GM21526 (cell line): ENCODE data around the gene TIAM1.

Experiments used
- ATAC-seq: cut with Tn5 transposase; IDR thresholded peaks from one replicate; pipeline ENCODE4 v1.9.1; 2021; ENCODE audit warnings: moderate library complexity; ENCODE audit not compliant: unreplicated experiment, low FRiP score

The TIAM1 gene

GRCh38 chr21:31356440-31356839 lies 12.4 kb upstream of the TIAM1 start:
- no peak for ATAC-seq

GRCh38 chr21:31354604-31355443 lies 10.8 kb upstream of the TIAM1 start:
- ATAC-seq: no peak

GRCh38 chr21:31354122-31354521 lies 10.1 kb upstream of the TIAM1 start:
- no peak for ATAC-seq

GRCh38 chr21:31352836-31353235 lies 8.8 kb upstream of the TIAM1 start:
- no peak for ATAC-seq

- ATAC-seq: no peak
These were observed 7.9 kb upstream of the TIAM1 start for GRCh38 chr21:31351960-31352359.

GRCh38 chr21:31351438-31351837 lies 7.4 kb upstream of the TIAM1 start:
- no peak for ATAC-seq

- no peak for ATAC-seq
These were observed 5.1 kb upstream of the TIAM1 start for GRCh38 chr21:31349208-31349607.

GRCh38 chr21:31348188-31348587 lies 4.1 kb upstream of the TIAM1 start:
- ATAC-seq: no peak

GRCh38 chr21:31347435-31348032 lies 3.5 kb upstream of the TIAM1 start:
- no peak for ATAC-seq

- ATAC-seq: no peak
These were observed 2.3 kb upstream of the TIAM1 start for GRCh38 chr21:31346256-31346821.

- no peak for ATAC-seq
These were observed 1.1 kb upstream of the TIAM1 start for GRCh38 chr21:31345136-31345535.

GRCh38 chr21:31343030-31343510 lies 991 bp downstream of the TIAM1 start:
- ATAC-seq: no peak

- no peak for ATAC-seq
These were observed 1.7 kb downstream of the TIAM1 start for GRCh38 chr21:31342348-31342747.

GRCh38 chr21:31340942-31341487 lies 3.0 kb downstream of the TIAM1 start:
- ATAC-seq: no peak

- ATAC-seq: no peak
These were observed 3.5 kb downstream of the TIAM1 start for GRCh38 chr21:31340514-31340913.

GRCh38 chr21:31339721-31340120 lies 4.3 kb downstream of the TIAM1 start:
- ATAC-seq: no peak

GRCh38 chr21:31338908-31339368 lies 5.1 kb downstream of the TIAM1 start:
- ATAC-seq: no peak

- no peak for ATAC-seq
These were observed 5.8 kb downstream of the TIAM1 start for GRCh38 chr21:31337996-31338907.

GRCh38 chr21:31337086-31337485 lies 7.0 kb downstream of the TIAM1 start:
- no peak for ATAC-seq

- no peak for ATAC-seq
These were observed 7.4 kb downstream of the TIAM1 start for GRCh38 chr21:31336739-31337040.
